Common myeloid progenitor, CD34-positive (primary cell): ENCODE data around the gene EGLN3.

Source experiments
- CTCF ChIA-PET: fragments of 350-600 bp; sonication (Branson Sonifier 250); formaldehyde crosslinking; loops from one replicate; lab custom pipeline; 2021; ENCODE audit warnings: antibody characterized with exemption; lab: Charles Lee
- POLR2A ChIA-PET: fragments of 350-600 bp; sonication (Branson Sonifier 250); formaldehyde crosslinking; loops from one replicate; lab custom pipeline; 2021; ENCODE audit warnings: antibody characterized with exemption; lab: Charles Lee
- DNase-seq, 3 donors: peaks; one replicate each; pipeline versions ENCODE4 v3.0.0 to v3.0.0-alpha.2; 2013
- H3K27ac ChIP-seq, 2 experiments: 1 replicate in 1 of 2; 2 replicates in 1 of 2; pipeline ENCODE4 v1.7.0; 2013; ENCODE audit warnings: inconsistent platforms in 2 of 2, low read length in 2 of 2, mild to moderate bottlenecking in 2 of 2, low read depth in 1 of 2, moderate library complexity in 1 of 2; ENCODE audit not compliant: severe bottlenecking in 2 of 2, insufficient read depth in 1 of 2, poor library complexity in 1 of 2
- H3K27me3 ChIP-seq, 5 experiments: replicated peaks in 2 of 5; 1 replicate in 3 of 5; 2 replicates in 2 of 5; pipeline versions ENCODE4 v1.6.1 to v1.7.0; 2013; ENCODE audit warnings: low read length in 4 of 5, mild to moderate bottlenecking in 2 of 5, moderate library complexity in 2 of 5, inconsistent platforms in 1 of 5; ENCODE audit not compliant: insufficient read depth in 5 of 5, control insufficient read depth in 4 of 5
- H3K36me3 ChIP-seq, 4 experiments: 1 replicate in 2 of 4; 2 replicates in 2 of 4; pipeline versions ENCODE4 v1.6.1 to v1.7.0; 2013; ENCODE audit warnings: low read length in 3 of 4, control low read depth in 1 of 4, mild to moderate bottlenecking in 1 of 4; ENCODE audit not compliant: control insufficient read depth in 4 of 4, insufficient read depth in 4 of 4
- H3K4me1 ChIP-seq, 4 experiments: 1 replicate in 3 of 4; 2 replicates in 1 of 4; pipeline versions ENCODE4 v1.6.1 to v1.7.1; 2013; ENCODE audit warnings: low read length in 3 of 4, mild to moderate bottlenecking in 3 of 4, control low read depth in 1 of 4, inconsistent platforms in 1 of 4, moderate library complexity in 1 of 4; ENCODE audit not compliant: control insufficient read depth in 4 of 4, insufficient read depth in 4 of 4; ENCODE audit errors: control extremely low read depth in 1 of 4
- H3K4me3 ChIP-seq, 7 experiments: 1 replicate in 4 of 7; 2 replicates in 3 of 7; pipeline versions ENCODE4 v1.5.1 to v1.7.0; 2013; ENCODE audit warnings: mild to moderate bottlenecking in 7 of 7, low read length in 6 of 7, moderate library complexity in 6 of 7, inconsistent platforms in 2 of 7, low read depth in 2 of 7, control low read depth in 1 of 7; ENCODE audit not compliant: insufficient read depth in 4 of 7, control insufficient read depth in 1 of 7; ENCODE audit errors: extremely low read depth in 1 of 7
- H3K9me3 ChIP-seq, 5 experiments: 1 replicate in 4 of 5; 2 replicates in 1 of 5; pipeline versions ENCODE4 v1.6.1 to v1.7.1; 2013; ENCODE audit warnings: low read length in 4 of 5, mild to moderate bottlenecking in 2 of 5, inconsistent platforms in 1 of 5, low read depth in 1 of 5, moderate library complexity in 1 of 5; ENCODE audit not compliant: control insufficient read depth in 4 of 5, insufficient read depth in 2 of 5; ENCODE audit errors: control extremely low read depth in 1 of 5
- whole genome bisulfite sequencing: methylation state at CpG from one replicate; pipeline ENCODE4 v1.1.5; 2013; ENCODE audit not compliant: insufficient coverage; 5-methylcytosine and 5-hydroxymethylcytosine counted together

EGLN3 gene

DNA sequence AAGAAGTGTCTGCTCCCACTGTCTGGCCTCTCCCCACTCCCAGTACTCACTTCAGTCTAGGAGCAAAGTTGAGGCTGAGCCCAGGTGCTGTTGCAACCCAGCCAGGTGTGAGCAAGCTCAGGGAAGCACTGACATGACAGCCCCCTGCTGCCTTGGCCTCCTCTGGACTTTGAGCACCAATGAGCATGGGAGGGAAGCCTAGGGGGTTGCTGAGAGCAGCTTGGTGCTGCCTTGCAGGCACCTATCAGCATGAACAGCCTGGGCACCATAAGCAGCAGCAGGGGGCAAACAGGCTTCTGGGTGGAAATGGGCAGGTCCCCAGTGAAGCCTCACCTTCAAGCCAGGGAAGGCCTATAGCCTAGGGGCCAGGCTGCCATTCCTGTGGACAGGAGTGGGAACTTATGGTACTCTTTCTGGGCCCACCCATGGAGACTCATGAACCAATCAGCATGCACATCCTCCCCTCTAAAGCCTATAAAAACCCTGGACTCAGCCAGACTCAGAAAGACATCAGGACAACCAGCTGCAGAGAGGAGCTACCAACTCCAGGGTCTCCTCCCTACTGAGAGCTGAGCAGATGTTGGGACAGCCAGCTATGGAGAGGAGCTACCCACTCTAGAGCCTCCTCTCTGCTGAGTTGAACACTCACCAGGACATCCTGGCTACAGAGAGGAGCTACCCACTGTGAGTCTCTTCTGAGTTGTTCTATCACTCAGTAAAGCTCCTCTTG is 49.3 kb downstream of the EGLN3 start:
- DNase-seq, result no peak
- Histone ChIP-seq H3K27ac (no peak overlapping the region), H3K36me3 (no peaks in the 10 kb centered on the region), H3K9me3 (peaks cover 0 to 7% (median 0%) of the 10 kb centered on the region in 5 experiments), H3K4me1 (no peaks in the 10 kb centered on the region), H3K27me3 (no peaks in the 10 kb centered on the region), H3K4me3 (no peak overlapping the region)
- ChIA-PET POLR2A (no interaction called here), CTCF (interaction anchor here (0.8 to 1.4 kb wide), 5 partner anchors 9 to 200 kb away, joined by 3 to 4 read pairs (median 3); no protein-coding TSS in a partner anchor)

DNA sequence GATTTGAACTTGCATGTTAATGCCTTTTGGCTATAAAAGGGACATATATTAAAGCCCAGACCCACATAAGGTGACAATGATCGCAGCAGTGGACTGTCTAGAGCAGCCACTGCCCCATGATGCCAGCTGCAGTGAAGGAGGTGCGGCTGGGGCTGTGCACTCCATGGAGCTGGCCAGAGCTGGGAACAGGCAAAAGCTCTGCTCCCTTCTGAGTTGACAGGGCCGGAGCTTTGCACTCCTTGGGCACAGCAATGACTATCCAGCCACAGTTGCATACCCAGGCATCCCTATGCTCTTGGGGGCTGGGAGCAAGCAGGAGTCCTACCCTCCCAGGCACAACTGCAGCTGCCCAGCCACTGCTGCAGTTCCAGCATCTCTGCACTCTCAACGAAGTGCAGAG is 50.2 kb downstream of the EGLN3 start:
- DNase-seq, result no peak
- Histone ChIP-seq H3K27ac (no peak overlapping the region), H3K9me3 (peaks cover 0 to 7% (median 0%) of the 10 kb centered on the region in 5 experiments), H3K4me1 (no peaks in the 10 kb centered on the region), H3K27me3 (no peaks in the 10 kb centered on the region), H3K36me3 (no peaks in the 10 kb centered on the region), H3K4me3 (no peak overlapping the region)
- ChIA-PET POLR2A (no interaction called here), CTCF (interaction anchor here (1.0 to 1.4 kb wide), 2 partner anchors 13 to 201 kb away, joined by 3 to 4 read pairs; no protein-coding TSS in a partner anchor)
- 100% methylated on average over 4 of the region's 4 CpGs for WGBS

DNA sequence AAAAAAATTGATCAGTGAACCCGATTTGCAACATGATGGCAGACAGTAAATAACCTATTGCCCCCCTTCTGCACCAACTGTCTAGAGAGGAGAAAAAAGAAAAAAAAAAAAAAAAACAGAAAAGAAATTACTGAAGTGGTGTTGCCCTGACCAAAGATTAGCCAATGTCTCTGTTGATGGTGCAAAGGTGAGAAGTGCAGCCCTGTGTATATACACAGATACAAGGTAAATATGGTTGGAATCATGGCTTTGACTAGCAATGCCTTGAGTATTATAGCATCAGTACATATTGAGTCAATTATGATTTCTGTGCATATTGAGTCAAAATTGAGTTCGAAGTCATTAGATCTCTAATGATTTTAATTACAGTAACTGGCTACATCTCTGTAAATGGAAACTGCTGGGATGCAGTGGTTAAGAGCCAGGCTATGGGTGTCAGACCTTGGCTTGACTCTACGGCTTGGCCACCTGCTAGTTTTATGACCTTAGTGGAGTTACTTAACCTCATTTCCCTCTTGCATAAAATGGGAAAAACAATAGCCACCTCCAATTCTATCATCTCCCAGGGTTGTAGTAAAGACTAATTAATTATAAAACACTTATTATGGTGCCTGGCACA is 51.0 kb downstream of the EGLN3 start:
- H3K27me3 ChIP-seq, result no peaks in the 10 kb centered on the region
- ChIA-PET CTCF (no interaction called here), POLR2A (no interaction called here)
- no CpG with 5 or more reads among the region's 3 CpGs for WGBS
- H3K9me3 ChIP-seq, result peaks cover 0 to 7% (median 0%) of the 10 kb centered on the region in 5 experiments
- no peak for DNase-seq
- H3K4me3 ChIP-seq, result no peak overlapping the region
- H3K36me3 ChIP-seq, result no peaks in the 10 kb centered on the region
- H3K4me1 ChIP-seq, result no peaks in the 10 kb centered on the region
- H3K27ac ChIP-seq, result no peak overlapping the region

DNA sequence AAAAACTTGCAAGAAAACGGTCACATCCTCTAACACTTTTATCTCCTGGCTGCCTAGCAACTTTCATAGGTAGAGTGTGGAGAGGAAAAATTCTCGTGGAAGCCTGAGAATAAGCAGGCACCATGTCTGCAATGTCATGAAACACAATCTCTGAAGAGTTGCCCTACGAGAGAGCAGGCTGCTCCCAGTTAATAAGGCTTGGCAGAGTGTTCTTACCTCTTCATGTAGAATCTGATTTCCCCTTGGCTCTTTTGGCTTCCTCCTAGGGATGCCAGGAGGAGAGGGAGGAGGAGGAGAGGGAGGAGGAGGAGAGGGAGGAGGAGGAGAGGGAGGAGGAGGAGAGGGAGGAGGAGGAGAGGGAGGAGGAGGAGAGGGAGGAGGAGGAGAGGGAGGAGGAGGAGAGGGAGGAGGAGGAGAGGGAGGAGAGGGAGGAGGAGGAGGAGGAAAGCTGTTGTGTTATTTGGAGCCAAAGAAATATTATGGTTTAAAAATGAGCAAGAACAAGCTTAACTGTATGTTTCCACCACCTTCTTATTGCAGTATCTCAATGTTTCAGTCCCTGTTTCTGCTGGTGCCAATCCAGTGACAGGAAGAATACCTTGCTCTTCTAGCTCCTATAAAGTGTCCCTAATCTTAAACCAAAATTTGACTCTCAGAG is 52.9 kb downstream of the EGLN3 start:
- H3K9me3 ChIP-seq, result peaks cover 0 to 7% (median 2%) of the 10 kb centered on the region in 5 experiments
- ChIA-PET CTCF (no interaction called here), POLR2A (no interaction called here)
- H3K36me3 ChIP-seq, result no peaks in the 10 kb centered on the region
- WGBS, result no CpG with 5 or more reads among the region's 3 CpGs
- no peaks in the 10 kb centered on the region for H3K27me3 ChIP-seq
- no peak overlapping the region for H3K4me3 ChIP-seq
- H3K27ac ChIP-seq, result no peak overlapping the region
- H3K4me1 ChIP-seq, result no peaks in the 10 kb centered on the region
- no peak for DNase-seq

DNA sequence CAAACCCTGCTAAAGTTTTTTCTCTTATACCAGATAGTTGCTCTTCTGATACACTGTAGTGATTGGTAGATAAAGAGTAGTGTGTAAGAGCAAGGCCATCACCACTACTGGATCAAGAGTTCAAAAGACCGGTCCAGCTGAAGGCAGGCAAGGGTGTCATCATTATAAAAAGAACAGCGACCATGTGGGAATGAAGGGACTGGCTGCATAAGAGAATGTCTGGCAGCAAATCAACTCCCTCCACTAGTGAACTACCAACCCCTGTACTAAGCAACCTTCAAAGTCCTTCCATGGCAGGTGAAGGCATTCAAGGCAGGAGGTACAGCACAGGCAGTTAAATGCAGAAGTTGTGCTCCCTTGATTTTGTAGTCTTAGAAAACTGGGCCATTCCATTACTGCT is 53.5 kb downstream of the EGLN3 start:
- Histone ChIP-seq H3K27ac (no peak overlapping the region), H3K27me3 (no peaks in the 10 kb centered on the region), H3K36me3 (no peaks in the 10 kb centered on the region), H3K4me1 (no peaks in the 10 kb centered on the region), H3K4me3 (no peak overlapping the region), H3K9me3 (peaks cover 0 to 10% (median 2%) of the 10 kb centered on the region in 5 experiments)
- POLR2A ChIA-PET, result no interaction called here
- CTCF ChIA-PET, result no interaction called here
- WGBS, result 100% methylated on average over 2 of the region's 2 CpGs
- DNase-seq, result no peak

DNA sequence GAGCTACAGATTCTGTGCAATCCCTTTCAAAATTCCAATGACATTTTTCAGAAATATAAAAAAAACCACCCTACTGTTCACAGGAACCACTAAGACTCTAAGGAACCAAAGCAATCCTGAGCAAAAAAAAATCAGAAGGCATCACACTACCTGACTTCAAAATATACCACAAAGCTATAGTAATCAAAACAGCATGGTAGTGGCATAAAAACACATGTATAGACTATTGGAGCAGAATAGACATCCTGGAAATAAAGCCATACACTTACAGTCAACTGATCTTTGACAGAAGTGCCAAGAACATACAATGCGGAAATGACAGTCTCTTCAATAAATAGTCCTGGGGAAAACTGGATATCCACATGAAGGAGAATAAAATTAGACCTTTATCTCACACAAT is 56.5 kb downstream of the EGLN3 start:
- H3K27ac ChIP-seq, result no peak overlapping the region
- no peaks in the 10 kb centered on the region for H3K36me3 ChIP-seq
- ChIA-PET CTCF (no interaction called here), POLR2A (no interaction called here)
- H3K4me3 ChIP-seq, result no peak overlapping the region
- H3K9me3 ChIP-seq, result peaks cover 0 to 15% (median 2%) of the 10 kb centered on the region in 5 experiments
- no peaks in the 10 kb centered on the region for H3K4me1 ChIP-seq
- no peaks in the 10 kb centered on the region for H3K27me3 ChIP-seq
- no peak for DNase-seq
- no CpG with 5 or more reads among the region's 1 CpG for WGBS

DNA sequence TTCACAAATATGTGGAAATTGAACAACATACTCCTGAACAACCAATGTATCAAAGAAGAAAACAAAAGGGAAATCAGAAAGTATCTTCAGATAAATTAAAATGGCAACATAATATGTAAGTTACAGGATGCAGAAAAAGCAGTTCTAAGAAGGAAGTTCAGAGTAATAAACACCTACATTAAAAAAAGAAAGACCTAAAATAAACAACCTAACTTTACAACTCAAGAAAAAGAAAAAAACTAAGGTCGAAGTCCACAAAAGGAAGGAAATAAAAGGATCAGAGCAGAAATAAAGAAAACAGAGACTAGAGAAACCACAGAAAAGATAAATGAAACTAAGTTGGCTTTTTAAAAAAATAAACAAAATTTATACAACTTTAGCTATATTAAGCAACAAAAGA is 59.2 kb downstream of the EGLN3 start:
- Histone ChIP-seq H3K9me3 (peaks cover 0 to 18% (median 2%) of the 10 kb centered on the region in 5 experiments), H3K27me3 (no peaks in the 10 kb centered on the region), H3K4me3 (no peak overlapping the region), H3K4me1 (no peaks in the 10 kb centered on the region), H3K36me3 (no peaks in the 10 kb centered on the region), H3K27ac (no peak overlapping the region)
- ChIA-PET POLR2A (no interaction called here), CTCF (no interaction called here)
- no CpG with 5 or more reads among the region's 1 CpG for WGBS
- DNase-seq, result no peak
